C4-2B (cell line): ENCODE measurements around the gene BSPRY.

Source experiments
- CTCF ChIP-seq: fragments of 450-650 bp; conservative IDR thresholded peaks from 2 replicates; pipeline ENCODE4 v1.5.1; 2017; ENCODE audit warnings: mild to moderate bottlenecking
- ZFX ChIP-seq: fragments of 450-650 bp; IDR thresholded peaks from 2 replicates; pipeline ENCODE4 v1.6.1; 2017

DNA sequence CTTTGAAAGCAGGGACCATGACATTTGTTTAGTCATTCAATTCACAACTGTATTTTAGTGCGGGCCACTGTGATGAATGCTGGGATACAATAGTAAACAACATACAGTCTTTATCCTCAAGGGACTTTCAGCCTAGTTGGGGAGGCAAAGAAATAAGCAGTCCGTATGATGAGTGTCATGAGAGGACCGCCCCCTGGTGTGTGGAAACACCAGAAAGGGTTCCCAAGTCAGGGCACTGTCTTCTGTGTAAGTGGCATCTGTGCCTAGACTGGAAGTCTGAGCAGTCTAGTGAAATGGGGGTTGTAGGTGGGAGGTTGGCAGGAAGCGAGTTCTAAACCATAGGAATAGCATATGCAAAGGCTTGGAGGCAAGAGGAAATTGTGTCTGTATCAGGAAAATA is 68.0 kb downstream of the BSPRY start:
- no peak for TF ChIP-seq CTCF
- TF ChIP-seq ZFX = no peak
